Panc1 (cell line): ENCODE measurements around the gene GTF2H4. TPM values are rescaled to one million over a fixed set of nuclear protein-coding genes. Genes with fewer than 3 reads are reported as not detected.

ENCODE experiments used
- ATAC-seq: fragments of 200-7000 bp; cut with Tn5 transposase; 2 replicates; pipeline ENCODE4 v1.9.1; 2020; ENCODE audit warnings: mild to moderate bottlenecking, moderate library complexity
- BruUV-seq: library from RNA; stranded (reverse); fragments of 400-500 nt; replicated peaks from 2 replicates; lab custom pipeline; 2021; lab: Mats Ljungman, UMichigan
- CTCF ChIA-PET: fragments of 300-600 bp; sonication (Branson Sonifier 250); formaldehyde crosslinking; loops from one replicate; lab custom pipeline; 2022; ENCODE audit warnings: antibody characterized with exemption; lab: Charles Lee
- POLR2A ChIA-PET: fragments of 300-600 bp; sonication (Branson Sonifier 250); formaldehyde crosslinking; loops from one replicate; lab custom pipeline; 2022; ENCODE audit warnings: antibody characterized with exemption; lab: Charles Lee
- DNase-seq: peaks from one replicate; pipeline ENCODE4 v3.0.0-alpha.2; 2010; ENCODE audit warnings: low read depth, low spot score
- H3K27ac ChIP-seq: 2 replicates; pipeline ENCODE4 v1.5.1; 2011; ENCODE audit warnings: mild to moderate bottlenecking, low read length, inconsistent platforms
- H3K27me3 ChIP-seq: fragments of 200-500 bp; sonication (Bioruptor generic); 2 replicates; pipeline ENCODE4 v1.6.0; 2014; ENCODE audit warnings: low read length, inconsistent platforms; ENCODE audit not compliant: control insufficient read depth, insufficient read depth
- H3K36me3 ChIP-seq: fragments of 200-500 bp; sonication (Bioruptor generic); 2 replicates; pipeline ENCODE4 v1.5.1; 2014; ENCODE audit warnings: inconsistent platforms, mild to moderate bottlenecking, low read length, moderate library complexity; ENCODE audit not compliant: control insufficient read depth, insufficient read depth
- H3K4me1 ChIP-seq: 2 replicates; pipeline ENCODE4 v1.5.1; 2011; ENCODE audit warnings: inconsistent platforms, mild to moderate bottlenecking, low read length, moderate library complexity; ENCODE audit not compliant: control insufficient read depth, insufficient read depth
- H3K4me3 ChIP-seq, 2 experiments: 2 replicates each; pipeline ENCODE4 v1.5.1; 2011 to 2012; ENCODE audit warnings: low read depth in 2 of 2, low read length in 2 of 2, mild to moderate bottlenecking in 2 of 2, inconsistent platforms in 1 of 2, moderate library complexity in 1 of 2
- H3K9me3 ChIP-seq: fragments of 200-500 bp; sonication (Bioruptor generic); 2 replicates; pipeline ENCODE4 v1.5.1; 2014; ENCODE audit warnings: low read depth, mild to moderate bottlenecking, inconsistent platforms, low read length, moderate library complexity; ENCODE audit not compliant: control insufficient read depth, insufficient read depth
- POLR2AphosphoS5 ChIP-seq: IDR thresholded peaks from 2 replicates; pipeline ENCODE4 v1.6.1; 2012; ENCODE audit warnings: mild to moderate bottlenecking, low read depth, low read length, moderate library complexity
- SIN3A ChIP-seq: IDR thresholded peaks from 2 replicates; pipeline ENCODE4 v1.6.1; 2012; ENCODE audit warnings: low read depth, mild to moderate bottlenecking, low read length, moderate library complexity, borderline replicate concordance; ENCODE audit not compliant: insufficient read depth
- TCF7L2 ChIP-seq: IDR thresholded peaks from 2 replicates; pipeline ENCODE4 v1.6.1; 2011; ENCODE audit warnings: mild to moderate bottlenecking, low read depth, low read length, inconsistent platforms
- in situ Hi-C: cut with HindIII; loops from 2 replicates; pipeline ENCODE4 v1.10.0; 2016; ENCODE audit warnings: low sequenced_read_pairs, low pct_unique_long_range_greater_than_20kb
- intact Hi-C: fragments of 100-400 bp; cut with micrococcal nuclease; formaldehyde crosslinking; loops from one replicate; pipeline ENCODE4 v1.10.0; 2022; ENCODE audit not compliant: unreplicated experiment
- total RNA-seq: library from RNA; stranded (reverse); gene quantifications from one replicate; pipeline ENCODE4 v1.2.1, GENCODE V29; 2021; ENCODE audit not compliant: unreplicated experiment
- TF ChIP-seq, protein P1 (sequence below), 2 experiments: IDR thresholded peaks; 2 replicates each; pipeline ENCODE4 v1.6.1; 2011 to 2012; ENCODE audit warnings: low read depth in 2 of 2, control low read depth in 1 of 2, low read length in 1 of 2, mild to moderate bottlenecking in 1 of 2, moderate library complexity in 1 of 2; ENCODE audit not compliant: insufficient read depth in 1 of 2
- TF ChIP-seq, protein P2 (sequence below): fragments of 450-650 bp; IDR thresholded peaks from 2 replicates; pipeline ENCODE4 v1.5.1; 2017; ENCODE audit warnings: mild to moderate bottlenecking

GTF2H4 gene
- total RNA-seq, 1 experiment from 2014 or later: 27.5 TPM

DNA sequence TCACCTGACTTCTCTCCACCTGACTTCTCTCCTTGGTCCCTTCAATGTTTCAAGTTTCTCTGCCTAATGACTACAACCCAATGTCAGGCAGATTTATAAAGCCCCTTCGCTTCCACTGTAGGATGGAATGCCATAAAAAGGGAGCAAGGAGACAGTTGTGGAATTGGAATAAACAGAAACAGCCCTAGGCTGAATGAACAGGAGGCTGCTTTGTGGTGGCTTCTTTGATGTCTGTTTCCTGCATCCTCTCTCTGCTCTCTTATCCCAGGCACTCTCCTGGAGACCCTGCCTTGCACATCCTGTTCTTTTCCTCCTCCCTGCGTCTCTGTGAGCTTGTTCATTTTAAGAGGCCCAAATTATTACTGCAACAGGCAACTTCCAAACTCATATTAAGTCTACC, 49.7 kb downstream of the GTF2H4 start:
- Histone ChIP-seq H3K4me3 (no peak overlapping the region), H3K27me3 (peaks cover 18% of the 10 kb centered on the region), H3K27ac (no peak overlapping the region), H3K4me1 (peaks cover 8% of the 10 kb centered on the region; the same call in 1 of the 2 replicates), H3K9me3 (no peaks in the 10 kb centered on the region), H3K36me3 (no peaks in the 10 kb centered on the region)
- ChIA-PET CTCF (no interaction called here), POLR2A (no interaction called here)
- no peak for ATAC-seq
- TF ChIP-seq TCF7L2 (no peak), SIN3A (no peak), POLR2AphosphoS5 (no peak)
- TF ChIP-seq, protein P1, sequence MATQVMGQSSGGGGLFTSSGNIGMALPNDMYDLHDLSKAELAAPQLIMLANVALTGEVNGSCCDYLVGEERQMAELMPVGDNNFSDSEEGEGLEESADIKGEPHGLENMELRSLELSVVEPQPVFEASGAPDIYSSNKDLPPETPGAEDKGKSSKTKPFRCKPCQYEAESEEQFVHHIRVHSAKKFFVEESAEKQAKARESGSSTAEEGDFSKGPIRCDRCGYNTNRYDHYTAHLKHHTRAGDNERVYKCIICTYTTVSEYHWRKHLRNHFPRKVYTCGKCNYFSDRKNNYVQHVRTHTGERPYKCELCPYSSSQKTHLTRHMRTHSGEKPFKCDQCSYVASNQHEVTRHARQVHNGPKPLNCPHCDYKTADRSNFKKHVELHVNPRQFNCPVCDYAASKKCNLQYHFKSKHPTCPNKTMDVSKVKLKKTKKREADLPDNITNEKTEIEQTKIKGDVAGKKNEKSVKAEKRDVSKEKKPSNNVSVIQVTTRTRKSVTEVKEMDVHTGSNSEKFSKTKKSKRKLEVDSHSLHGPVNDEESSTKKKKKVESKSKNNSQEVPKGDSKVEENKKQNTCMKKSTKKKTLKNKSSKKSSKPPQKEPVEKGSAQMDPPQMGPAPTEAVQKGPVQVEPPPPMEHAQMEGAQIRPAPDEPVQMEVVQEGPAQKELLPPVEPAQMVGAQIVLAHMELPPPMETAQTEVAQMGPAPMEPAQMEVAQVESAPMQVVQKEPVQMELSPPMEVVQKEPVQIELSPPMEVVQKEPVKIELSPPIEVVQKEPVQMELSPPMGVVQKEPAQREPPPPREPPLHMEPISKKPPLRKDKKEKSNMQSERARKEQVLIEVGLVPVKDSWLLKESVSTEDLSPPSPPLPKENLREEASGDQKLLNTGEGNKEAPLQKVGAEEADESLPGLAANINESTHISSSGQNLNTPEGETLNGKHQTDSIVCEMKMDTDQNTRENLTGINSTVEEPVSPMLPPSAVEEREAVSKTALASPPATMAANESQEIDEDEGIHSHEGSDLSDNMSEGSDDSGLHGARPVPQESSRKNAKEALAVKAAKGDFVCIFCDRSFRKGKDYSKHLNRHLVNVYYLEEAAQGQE (IDR thresholded peaks at IDR 0.05; ENCODE audit: insufficient read depth in 1 of 2, low read depth in 2 of 2, low read length in 1 of 2): no peak
- TF ChIP-seq, protein P2, sequence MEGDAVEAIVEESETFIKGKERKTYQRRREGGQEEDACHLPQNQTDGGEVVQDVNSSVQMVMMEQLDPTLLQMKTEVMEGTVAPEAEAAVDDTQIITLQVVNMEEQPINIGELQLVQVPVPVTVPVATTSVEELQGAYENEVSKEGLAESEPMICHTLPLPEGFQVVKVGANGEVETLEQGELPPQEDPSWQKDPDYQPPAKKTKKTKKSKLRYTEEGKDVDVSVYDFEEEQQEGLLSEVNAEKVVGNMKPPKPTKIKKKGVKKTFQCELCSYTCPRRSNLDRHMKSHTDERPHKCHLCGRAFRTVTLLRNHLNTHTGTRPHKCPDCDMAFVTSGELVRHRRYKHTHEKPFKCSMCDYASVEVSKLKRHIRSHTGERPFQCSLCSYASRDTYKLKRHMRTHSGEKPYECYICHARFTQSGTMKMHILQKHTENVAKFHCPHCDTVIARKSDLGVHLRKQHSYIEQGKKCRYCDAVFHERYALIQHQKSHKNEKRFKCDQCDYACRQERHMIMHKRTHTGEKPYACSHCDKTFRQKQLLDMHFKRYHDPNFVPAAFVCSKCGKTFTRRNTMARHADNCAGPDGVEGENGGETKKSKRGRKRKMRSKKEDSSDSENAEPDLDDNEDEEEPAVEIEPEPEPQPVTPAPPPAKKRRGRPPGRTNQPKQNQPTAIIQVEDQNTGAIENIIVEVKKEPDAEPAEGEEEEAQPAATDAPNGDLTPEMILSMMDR: no peak
- intact Hi-C loops: no loop called here
- in situ Hi-C loops: loop anchor here (5.0 kb wide), 1 partner anchor 85 kb away; no protein-coding TSS in a partner anchor
- BruUV-seq: no TSS peak
- DNase-seq: no peak

DNA sequence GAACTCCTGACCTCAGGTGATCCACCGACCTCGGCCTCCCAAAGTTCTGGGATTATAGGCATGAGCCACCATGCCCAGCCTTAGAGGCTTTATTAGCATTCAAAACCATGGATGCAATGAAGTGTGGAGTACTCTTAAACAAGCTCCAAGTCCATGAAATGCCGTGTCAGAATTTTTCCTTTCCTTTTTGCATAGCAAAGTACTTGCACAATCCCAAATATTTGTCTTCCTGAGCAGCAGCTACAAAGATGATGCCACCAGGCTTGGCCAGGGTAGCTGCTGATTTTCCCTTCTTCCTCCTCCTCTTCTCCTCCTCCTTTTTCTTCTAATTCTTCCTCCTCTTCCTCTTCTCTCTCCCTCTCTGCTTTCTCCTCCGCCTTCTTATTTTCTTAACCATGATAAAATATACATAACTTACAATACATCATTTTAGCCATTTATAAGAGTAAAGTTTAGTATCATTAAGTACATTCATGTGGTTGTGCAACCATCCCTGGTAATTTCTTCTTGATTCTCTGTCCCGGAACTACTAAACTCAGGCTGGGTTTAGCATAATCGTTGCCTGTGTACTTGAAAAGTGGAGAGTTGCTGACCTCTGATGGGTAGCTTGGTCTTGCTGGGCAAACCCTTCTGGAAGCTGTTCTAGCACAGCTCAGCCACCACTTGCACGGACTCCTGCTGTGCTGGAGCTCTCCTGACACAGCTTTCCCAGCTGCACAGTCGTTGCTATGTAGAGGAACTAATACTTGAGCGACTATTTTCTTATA, 53.1 kb downstream of the GTF2H4 start:
- no peaks in the 10 kb centered on the region for H3K9me3 ChIP-seq
- TF ChIP-seq POLR2AphosphoS5 (no peak), SIN3A (no peak), TCF7L2 (no peak)
- TF ChIP-seq, protein P1 (IDR thresholded peaks at IDR 0.05; ENCODE audit: insufficient read depth in 1 of 2, low read depth in 2 of 2, low read length in 1 of 2): no peak
- TF ChIP-seq, protein P2: no peak
- POLR2A ChIA-PET: no interaction called here
- no peak overlapping the region for H3K27ac ChIP-seq
- H3K4me3 ChIP-seq: no peak overlapping the region
- ATAC-seq: no peak
- H3K36me3 ChIP-seq: no peaks in the 10 kb centered on the region
- DNase-seq: no peak
- BruUV-seq: no TSS peak
- H3K4me1 ChIP-seq: no peaks in the 10 kb centered on the region
- intact Hi-C loops (no loop called here), in situ Hi-C loops (no loop called here)
- CTCF ChIA-PET: no interaction called here
- peaks cover 3% of the 10 kb centered on the region; the same call in 1 of the 2 replicates for H3K27me3 ChIP-seq
